ENCODE data around the gene FAM53A. TPM values are rescaled to one million over a fixed set of nuclear protein-coding genes. Genes with fewer than 3 reads are reported as not detected.

Gene FAM53A
- total and polyA plus RNA-seq, 10 donors = 0.60 to 4.3 (median 1.9) TPM

- WGBS, 5 donors = 89 to 94% (median 93%) methylated on average over 19 of the region's 19 CpGs
Measured at GRCh38 chr4:1647432-1647831, 36.7 kb downstream of the FAM53A start.

GRCh38 chr4:1646690-1647089, 37.4 kb downstream of the FAM53A start:
- intact Hi-C loops (cut with DNase I; ENCODE audit: low total_unique reads) = no loop called here
- no peak for DNase-seq
- Histone ChIP-seq H3K36me3 (no peaks in the 10 kb centered on the region), H3K4me3 (no peak overlapping the region), H3K9me3 (no peaks in the 10 kb centered on the region), H3K4me1 (no peaks in the 10 kb centered on the region), H3K27me3 (replicated peaks in 1 of 7) (no peaks in the 10 kb centered on the region), H3K27ac (no peak overlapping the region)
- 91 to 94% (median 92%) methylated on average over 7 of the region's 7 CpGs for WGBS, 5 donors
- TF ChIP-seq POLR2A (IDR thresholded peaks at IDR 0.05) (no peak), POLR2AphosphoS5 (IDR thresholded peaks at IDR 0.05) (no peak), CTCF (IDR thresholded peaks at IDR 0.05 in 8 of 11, conservative IDR thresholded peaks at IDR 0.05 in 3 of 11) (no peak)

More at GRCh38 chr4:1647432-1647831, 36.7 kb downstream of the FAM53A start:
- TF ChIP-seq POLR2AphosphoS5 (IDR thresholded peaks at IDR 0.05) (no peak), POLR2A (IDR thresholded peaks at IDR 0.05) (no peak), CTCF (IDR thresholded peaks at IDR 0.05 in 8 of 11, conservative IDR thresholded peaks at IDR 0.05 in 3 of 11) (no peak)
- intact Hi-C loops (cut with DNase I; ENCODE audit: low total_unique reads) = no loop called here
- no peaks in the 10 kb centered on the region for H3K36me3 ChIP-seq
- H3K4me3 ChIP-seq = no peak overlapping the region
- DNase-seq = peak; percentile 69
- H3K27me3 ChIP-seq (replicated peaks in 1 of 7) = no peaks in the 10 kb centered on the region
- no peaks in the 10 kb centered on the region for H3K4me1 ChIP-seq
- H3K27ac ChIP-seq = no peak overlapping the region
- H3K9me3 ChIP-seq = no peaks in the 10 kb centered on the region

- no peak for TF ChIP-seq POLR2A (IDR thresholded peaks at IDR 0.05)
- TF ChIP-seq CTCF (IDR thresholded peaks at IDR 0.05 in 8 of 11, conservative IDR thresholded peaks at IDR 0.05 in 3 of 11) = no peak
- no peak for TF ChIP-seq POLR2AphosphoS5 (IDR thresholded peaks at IDR 0.05)
- H3K27ac ChIP-seq = no peak overlapping the region
- H3K27me3 ChIP-seq (replicated peaks in 1 of 7) = no peaks in the 10 kb centered on the region
- no peak overlapping the region for H3K4me3 ChIP-seq
- DNase-seq = peak; percentile 56
- intact Hi-C loops (cut with DNase I; ENCODE audit: low total_unique reads) = no loop called here
- no peaks in the 10 kb centered on the region for H3K9me3 ChIP-seq
- H3K36me3 ChIP-seq = no peaks in the 10 kb centered on the region
- 58 to 83% (median 78%) methylated on average over 18 to 21 of the region's 21 CpGs for WGBS, 5 donors
- no peaks in the 10 kb centered on the region for H3K4me1 ChIP-seq
Measured at GRCh38 chr4:1644891-1645657, 39.0 kb downstream of the FAM53A start.

- H3K4me1 ChIP-seq = no peaks in the 10 kb centered on the region
- H3K9me3 ChIP-seq = no peaks in the 10 kb centered on the region
- 89 to 96% (median 94%) methylated on average over 48 of the region's 48 CpGs for WGBS, 5 donors
- TF ChIP-seq POLR2AphosphoS5 (IDR thresholded peaks at IDR 0.05) = no peak
- TF ChIP-seq CTCF (IDR thresholded peaks at IDR 0.05 in 8 of 11, conservative IDR thresholded peaks at IDR 0.05 in 3 of 11) = no peak
- no peak for TF ChIP-seq POLR2A (IDR thresholded peaks at IDR 0.05)
- H3K27me3 ChIP-seq (replicated peaks in 1 of 7) = no peaks in the 10 kb centered on the region
- intact Hi-C loops (cut with DNase I; ENCODE audit: low total_unique reads) = no loop called here
- no peaks in the 10 kb centered on the region for H3K36me3 ChIP-seq
- no peak overlapping the region for H3K27ac ChIP-seq
- no peak for DNase-seq
- no peak overlapping the region for H3K4me3 ChIP-seq
Measured at GRCh38 chr4:1643971-1644735, 40.0 kb downstream of the FAM53A start.
